K562 (cell line): ENCODE results near the gene LRP1B. TPM values are rescaled to one million over a fixed set of nuclear protein-coding genes. Genes with fewer than 3 reads are reported as not detected.

Experiments used
- CBFA2T2 ChIP-seq: fragments of 450-650 bp; conservative IDR thresholded peaks from 2 replicates; pipeline ENCODE4 v1.6.1; 2017; ENCODE audit warnings: mild to moderate bottlenecking
- ELF4 ChIP-seq: fragments of 450-650 bp; formaldehyde crosslinking; IDR thresholded peaks from 2 replicates; pipeline ENCODE4 v1.4.0; 2022; ENCODE audit warnings: missing genetic modification characterization
- NFRKB ChIP-seq: fragments of 450-650 bp; IDR thresholded peaks from 2 replicates; pipeline ENCODE4 v1.6.1; 2016; ENCODE audit warnings: low read depth
- VEZF1 ChIP-seq: fragments of 200-800 bp; sonication (Bioruptor generic); IDR thresholded peaks from 2 replicates; pipeline ENCODE4 v1.6.1; 2017; ENCODE audit warnings: missing genetic modification characterization, missing compliant biosample characterization
- polyA plus RNA-seq, 8 experiments: library from polyadenylated mRNA; depleted of rRNA in 4 of 8; stranded (reverse) in 5 of 8; unstranded in 3 of 8; fragments of >200 nt; fragmentation: Nextera tagmentation in 2 of 8; fragmentation: Illumina TruSeq in 1 of 8; extraction: Ambion mirVana in 2 of 8; extraction: Trizol in 1 of 8; gene quantifications; 2 replicates each; pipeline versions ENCODE4 v1.2.1 to v1.2.3, GENCODE V29; 2011 to 2014; ENCODE audit warnings: inconsistent platforms in 1 of 8, missing spikeins in 1 of 8
- total RNA-seq, 7 experiments: library from RNA; depleted of rRNA in 6 of 7; stranded (reverse); fragments of >200 nt in 6 of 7; fragmentation: Illumina TruSeq in 2 of 7; extraction: Trizol in 2 of 7; gene quantifications; 2 replicates each; pipeline versions ENCODE4 v1.2.1 to v1.2.3, GENCODE V29; 2011 to 2021; ENCODE audit warnings: low replicate concordance in 1 of 7
- TF ChIP-seq, protein P1 (sequence below): sonication (generic); formaldehyde crosslinking; IDR thresholded peaks from 2 replicates; pipeline ENCODE4 v1.8.0; 2022; ENCODE audit warnings: mild to moderate bottlenecking, missing genetic modification reagents
- TF ChIP-seq, protein P2 (sequence below), 3 experiments: fragments of 200-800 bp in 1 of 3; sonication (Bioruptor generic) in 1 of 3; sonication (generic) in 1 of 3; formaldehyde crosslinking in 1 of 3; IDR thresholded peaks; 2 replicates each; pipeline versions ENCODE4 v1.6.1 to v1.8.0; 2016 to 2022; ENCODE audit warnings: mild to moderate bottlenecking in 2 of 3, missing compliant biosample characterization in 2 of 3, missing genetic modification characterization in 2 of 3, missing genetic modification reagents in 1 of 3
- TF ChIP-seq, protein P3 (sequence below): fragments of 450-650 bp; IDR thresholded peaks from one replicate; pipeline ENCODE4 v1.6.1; 2018; ENCODE audit warnings: mild to moderate bottlenecking, moderate library complexity; ENCODE audit not compliant: partially characterized antibody
- TF ChIP-seq, protein P4 (sequence below): fragments of 250-450 bp; sonication (Bioruptor Pico); IDR thresholded peaks from 2 replicates; pipeline ENCODE4 v1.9.0; 2021; ENCODE audit warnings: mild to moderate bottlenecking

LRP1B gene
- total and polyA plus RNA-seq, 9 of the 15 experiments (the other 6 are each of a cell fraction or from before 2014, with no cell fraction given), result not detected

DNA sequence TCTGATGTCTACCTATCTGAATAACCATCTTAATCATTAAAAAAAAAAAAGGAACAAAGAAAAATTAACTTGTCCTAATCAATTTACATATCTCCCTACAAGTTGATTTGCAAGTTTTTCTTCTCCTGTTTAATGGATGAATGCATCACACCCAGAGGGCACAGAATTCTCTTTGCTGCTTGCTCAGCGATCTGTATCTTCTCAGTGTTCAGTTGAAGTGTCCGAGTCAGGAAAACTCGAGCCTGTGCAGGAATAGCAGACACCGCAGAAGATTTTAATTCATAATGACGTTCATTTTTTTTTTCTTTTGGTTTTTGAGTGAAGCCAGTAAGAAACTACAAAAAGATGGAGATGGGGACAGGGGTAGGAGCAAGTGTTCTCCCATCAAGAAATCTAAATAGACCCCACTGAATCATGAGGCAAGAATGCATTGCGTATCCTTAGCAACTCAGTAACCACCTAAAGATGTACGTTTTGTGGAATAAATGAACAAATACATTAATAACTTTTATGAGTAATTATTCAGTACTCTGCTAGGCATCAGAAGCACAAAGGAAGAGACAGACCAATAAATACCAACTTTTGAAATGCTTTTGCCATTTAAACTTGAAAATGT is 675.5 kb downstream of the LRP1B start (continued):
- no peak for TF ChIP-seq VEZF1 (CRISPR knock-in tag)
- TF ChIP-seq, protein P1, sequence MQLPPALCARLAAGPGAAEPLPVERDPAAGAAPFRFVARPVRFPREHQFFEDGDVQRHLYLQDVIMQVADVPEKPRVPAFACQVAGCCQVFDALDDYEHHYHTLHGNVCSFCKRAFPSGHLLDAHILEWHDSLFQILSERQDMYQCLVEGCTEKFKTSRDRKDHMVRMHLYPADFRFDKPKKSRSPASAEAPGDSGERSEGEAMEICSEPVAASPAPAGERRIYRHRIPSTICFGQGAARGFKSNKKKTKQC (CRISPR knock-in tag), result no peak
- TF ChIP-seq, protein P2, sequence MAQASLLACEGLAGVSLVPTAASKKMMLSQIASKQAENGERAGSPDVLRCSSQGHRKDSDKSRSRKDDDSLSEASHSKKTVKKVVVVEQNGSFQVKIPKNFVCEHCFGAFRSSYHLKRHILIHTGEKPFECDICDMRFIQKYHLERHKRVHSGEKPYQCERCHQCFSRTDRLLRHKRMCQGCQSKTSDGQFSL (CRISPR knock-in tag; IDR thresholded peaks at IDR 0.05), result no peak
- TF ChIP-seq, protein P2 (tag; IDR thresholded peaks at IDR 0.05), result no peak
- TF ChIP-seq, protein P3, sequence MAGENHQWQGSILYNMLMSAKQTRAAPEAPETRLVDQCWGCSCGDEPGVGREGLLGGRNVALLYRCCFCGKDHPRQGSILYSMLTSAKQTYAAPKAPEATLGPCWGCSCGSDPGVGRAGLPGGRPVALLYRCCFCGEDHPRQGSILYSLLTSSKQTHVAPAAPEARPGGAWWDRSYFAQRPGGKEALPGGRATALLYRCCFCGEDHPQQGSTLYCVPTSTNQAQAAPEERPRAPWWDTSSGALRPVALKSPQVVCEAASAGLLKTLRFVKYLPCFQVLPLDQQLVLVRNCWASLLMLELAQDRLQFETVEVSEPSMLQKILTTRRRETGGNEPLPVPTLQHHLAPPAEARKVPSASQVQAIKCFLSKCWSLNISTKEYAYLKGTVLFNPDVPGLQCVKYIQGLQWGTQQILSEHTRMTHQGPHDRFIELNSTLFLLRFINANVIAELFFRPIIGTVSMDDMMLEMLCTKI, result no peak
- TF ChIP-seq, protein P4, sequence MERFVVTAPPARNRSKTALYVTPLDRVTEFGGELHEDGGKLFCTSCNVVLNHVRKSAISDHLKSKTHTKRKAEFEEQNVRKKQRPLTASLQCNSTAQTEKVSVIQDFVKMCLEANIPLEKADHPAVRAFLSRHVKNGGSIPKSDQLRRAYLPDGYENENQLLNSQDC (CRISPR knock-in tag), result no peak
- TF ChIP-seq NFRKB, result no peak
- TF ChIP-seq ELF4 (CRISPR knock-in tag), result no peak
- TF ChIP-seq CBFA2T2, result no peak
- TF ChIP-seq, all 486 proteins: peak for 0
